Right hindlimb (tissue), 1 donor: ENCODE results near the gene NIPSNAP2.
"Not testable (repeated sequence)": the region's sequence is repeated elsewhere in the genome, so short reads cannot be mapped to it uniquely, and the experiment has no call there.

Experiments used
- DNase-seq: peaks from one replicate; pipeline ENCODE4 v3.0.0-alpha.2; 2018

NIPSNAP2 gene

DNA sequence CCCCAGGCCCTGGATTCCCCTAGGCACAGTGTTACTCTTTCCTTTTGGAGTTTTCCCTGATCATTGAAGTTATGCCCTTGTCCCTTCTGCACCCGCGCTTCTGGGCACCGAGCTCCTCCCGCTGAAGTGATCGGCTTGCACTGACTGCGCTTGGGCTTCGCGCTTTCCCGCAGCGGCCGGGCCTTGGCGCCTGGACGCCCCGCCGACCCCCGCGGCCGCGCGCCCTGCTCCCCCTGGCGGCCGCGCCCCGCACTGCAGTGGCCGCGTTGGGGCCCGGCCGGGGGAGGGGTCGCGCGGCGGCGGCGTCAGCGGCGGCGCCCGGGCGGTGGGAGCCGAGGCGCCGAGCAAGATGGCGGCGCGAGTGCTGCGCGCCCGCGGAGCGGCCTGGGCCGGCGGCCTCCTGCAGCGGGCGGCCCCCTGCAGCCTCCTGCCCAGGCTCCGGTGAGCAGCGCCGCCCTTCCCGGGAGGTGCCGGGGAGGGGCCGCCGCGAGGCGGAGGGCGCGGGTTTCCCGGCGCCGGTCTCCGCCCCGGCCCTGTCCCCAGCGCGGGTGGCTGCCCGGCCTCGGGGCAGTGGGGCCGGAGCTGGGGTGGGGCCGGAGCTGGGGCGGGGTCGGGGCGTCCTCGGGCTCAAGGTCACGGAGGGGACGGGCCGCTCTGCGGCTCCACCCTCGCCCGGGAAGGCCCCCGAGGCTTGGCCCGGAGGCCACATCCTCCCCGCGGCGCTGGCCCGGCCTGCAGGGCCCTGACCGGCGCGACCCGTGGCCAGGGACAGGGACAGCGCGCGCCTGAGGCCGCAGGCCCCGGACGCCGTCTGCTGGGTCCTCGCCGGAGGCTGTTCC, at the start of gene NIPSNAP2:
NIPSNAP2 (plus strand) TSS at position 325 of the 839 bp plus-strand sequence; CDS start at position 350, 25 bp downstream.
- peak; percentile 80 for DNase-seq

DNA sequence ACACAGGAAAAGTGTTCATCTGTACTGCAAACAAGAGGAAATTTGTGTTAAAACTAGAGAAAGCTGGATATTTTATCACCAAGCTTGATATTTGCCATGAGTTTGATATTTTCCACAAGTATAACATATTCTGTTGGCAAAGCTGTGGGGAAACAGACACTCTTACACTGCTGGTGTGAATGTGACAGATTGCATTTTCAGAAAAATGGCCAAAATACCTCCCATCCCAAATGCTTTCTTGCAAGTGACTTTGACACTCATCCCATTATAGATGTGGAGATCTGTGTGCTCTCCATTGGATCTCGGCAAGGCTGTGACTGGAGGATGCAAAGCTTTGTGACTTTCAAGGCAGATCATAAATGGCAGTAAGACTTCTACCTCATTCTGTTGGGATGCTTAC, 46.6 kb upstream of the NIPSNAP2 start:
- no peak for DNase-seq

DNA sequence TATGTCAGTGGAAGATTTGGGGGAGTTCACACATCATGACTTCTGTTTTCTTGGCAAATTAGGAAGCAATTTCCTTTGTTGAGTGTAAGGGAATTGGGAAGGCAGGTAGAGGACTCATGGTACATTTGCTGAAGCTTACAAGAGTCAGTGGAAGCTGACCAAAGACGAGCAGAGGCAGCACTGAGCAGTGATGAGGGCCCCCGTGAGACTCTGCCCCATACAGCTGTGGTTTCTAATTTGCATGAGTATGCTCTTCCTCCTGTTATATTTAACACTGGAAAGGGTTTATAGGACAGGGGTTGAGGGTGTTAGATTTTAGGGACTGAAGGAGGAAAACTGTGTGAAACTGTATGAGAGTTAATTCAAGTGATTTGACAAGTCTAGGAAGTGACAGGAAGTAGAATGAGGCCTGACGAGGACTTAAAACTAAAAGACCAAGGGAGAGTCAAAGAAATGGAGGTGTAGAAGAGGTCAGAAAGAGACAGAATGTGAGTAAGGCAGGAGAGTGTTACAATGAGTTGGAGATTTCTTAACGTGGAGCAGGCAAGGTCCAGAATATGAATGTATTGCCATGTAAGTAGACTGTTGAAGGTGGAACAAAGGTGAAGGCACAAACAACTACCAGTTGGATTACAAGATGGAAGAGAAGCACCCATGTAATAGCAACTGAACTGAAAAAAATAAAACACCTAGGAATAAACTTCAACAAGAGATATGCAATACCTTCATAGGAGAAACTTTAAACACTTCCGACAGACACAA, 36.2 kb upstream of the NIPSNAP2 start:
- no peak for DNase-seq

DNA sequence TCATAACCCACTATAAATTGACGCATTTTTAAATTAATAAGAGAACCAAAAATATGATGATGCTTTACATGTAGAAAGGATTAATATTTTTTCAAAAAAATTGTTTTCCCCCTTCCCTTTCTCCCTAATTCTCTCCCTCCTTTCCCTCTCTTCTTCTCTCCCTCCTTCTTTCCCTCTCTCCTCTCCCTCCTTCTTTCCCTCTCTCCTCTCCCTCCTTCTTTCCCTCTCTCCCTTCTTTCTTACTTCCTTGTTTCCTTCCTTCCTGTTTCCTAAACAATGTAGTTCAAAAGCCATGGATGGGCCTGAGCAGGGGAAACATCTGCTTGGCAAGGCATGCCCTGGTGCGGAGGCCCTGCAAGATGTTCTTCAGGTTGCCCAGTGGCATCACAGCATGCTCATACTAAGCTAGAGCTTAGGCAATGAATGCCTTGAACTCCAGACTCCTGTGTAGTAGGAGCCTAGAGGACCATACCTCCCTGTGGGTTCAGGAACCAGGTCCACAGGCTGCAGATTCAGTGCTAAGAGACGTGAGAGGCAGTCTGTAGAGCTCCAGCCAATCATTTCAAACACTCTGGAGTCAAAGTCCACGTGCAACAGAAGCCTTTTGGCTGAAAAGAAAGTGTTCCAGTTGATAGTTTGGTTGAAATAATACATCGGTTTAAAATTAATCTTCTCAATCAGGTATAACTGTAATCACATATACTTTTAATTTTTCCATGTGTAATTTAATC, 32.8 kb upstream of the NIPSNAP2 start:
- no peak for DNase-seq

DNA sequence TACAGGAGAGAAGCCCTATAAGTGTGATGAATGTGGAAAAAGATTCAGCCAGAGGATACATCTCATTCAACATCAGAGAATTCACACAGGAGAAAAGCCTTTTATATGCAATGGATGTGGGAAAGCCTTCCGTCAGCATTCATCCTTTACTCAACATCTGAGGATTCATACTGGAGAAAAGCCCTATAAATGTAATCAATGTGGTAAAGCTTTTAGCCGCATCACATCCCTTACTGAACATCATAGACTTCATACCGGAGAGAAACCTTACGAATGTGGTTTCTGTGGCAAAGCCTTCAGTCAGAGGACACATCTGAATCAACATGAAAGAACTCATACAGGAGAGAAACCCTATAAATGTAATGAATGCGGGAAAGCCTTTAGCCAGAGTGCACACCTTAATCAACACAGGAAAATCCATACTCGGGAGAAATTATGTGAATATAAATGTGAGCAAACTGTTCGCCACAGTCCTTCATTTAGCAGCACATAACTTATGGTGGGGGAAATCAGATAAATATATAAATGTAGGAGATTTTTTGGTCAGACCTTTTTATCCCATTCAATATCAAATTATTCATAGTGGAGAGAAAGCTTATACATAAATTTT, 24.8 kb upstream of the NIPSNAP2 start:
- no peak for DNase-seq

DNA sequence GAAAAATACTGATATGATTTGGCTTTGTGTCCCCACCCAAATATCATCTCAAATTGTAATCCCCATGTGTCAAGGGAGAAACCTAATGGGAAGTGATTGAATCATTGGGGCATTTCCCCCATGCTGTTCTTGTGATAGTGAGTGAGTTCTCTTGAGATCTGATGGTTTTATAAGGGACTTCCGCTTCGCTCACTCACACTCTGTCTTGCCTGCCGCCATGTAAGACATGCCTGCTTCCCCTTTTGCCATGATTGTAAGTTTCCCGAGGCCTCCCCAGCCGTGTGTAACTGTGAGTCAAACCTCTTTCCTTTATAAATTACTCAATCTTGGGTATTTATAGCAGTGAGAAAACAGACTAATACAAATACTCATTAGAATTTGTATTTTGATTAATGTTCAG, 17.8 kb upstream of the NIPSNAP2 start:
- no peak for DNase-seq

DNA sequence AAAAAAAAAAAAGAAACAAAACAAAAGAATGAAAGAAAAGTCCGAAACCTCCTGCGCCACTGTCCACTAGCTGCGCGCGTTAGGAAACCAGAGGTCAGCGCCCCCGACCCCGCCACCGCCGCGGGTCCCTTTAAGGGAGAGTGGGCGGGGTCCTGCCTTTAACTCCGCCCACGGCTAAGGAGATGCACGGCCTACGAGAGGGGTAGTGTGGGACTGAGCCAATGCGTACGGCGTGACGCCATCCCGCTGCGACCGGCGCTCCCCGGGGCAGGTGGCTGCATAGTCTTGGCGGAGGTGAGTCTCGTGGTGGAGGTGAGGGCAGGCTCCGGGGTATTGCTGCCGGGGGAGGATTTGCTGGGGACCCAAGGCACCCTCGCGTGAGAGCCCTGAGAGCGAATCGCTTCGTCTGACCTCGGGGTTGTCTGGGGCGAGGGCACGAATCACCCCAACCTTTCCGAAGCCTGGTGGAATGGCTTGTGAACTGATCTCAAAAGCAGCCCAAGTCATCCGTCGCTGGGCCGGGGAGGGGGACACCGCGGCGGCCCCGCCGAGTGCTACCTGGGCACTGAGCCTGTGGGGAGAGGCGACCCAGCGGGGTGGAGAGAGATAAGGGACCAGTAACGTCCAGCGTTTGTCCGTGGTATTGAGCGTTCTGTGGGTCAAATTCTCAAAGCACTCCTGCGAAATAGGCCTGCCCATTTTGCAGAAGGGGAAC, 12.6 kb upstream of the NIPSNAP2 start, which contains the start of gene MRPS17:
MRPS17 (plus strand) TSS at position 241 of the 715 bp plus-strand sequence. CDS start 1,319 bp downstream, outside the sequence.
- peak; percentile 93 for DNase-seq

DNA sequence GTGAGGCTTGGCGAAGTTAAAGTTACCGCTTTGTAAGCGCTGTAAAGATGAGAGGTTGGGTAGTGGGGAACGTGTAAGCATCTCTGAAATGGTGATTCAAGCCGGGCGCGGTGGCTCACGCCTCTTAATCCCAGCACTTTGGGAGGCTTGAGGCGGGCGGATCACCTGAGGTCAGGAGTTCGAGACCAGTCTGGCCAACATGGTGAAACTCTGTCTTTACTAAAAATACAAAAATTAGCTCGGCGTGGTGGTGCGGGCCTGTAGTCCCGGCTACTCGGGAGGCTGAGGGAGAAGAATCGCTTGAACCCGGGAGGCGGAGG, 12.1 kb upstream of the NIPSNAP2 start:
- not testable (repeated sequence) for DNase-seq

DNA sequence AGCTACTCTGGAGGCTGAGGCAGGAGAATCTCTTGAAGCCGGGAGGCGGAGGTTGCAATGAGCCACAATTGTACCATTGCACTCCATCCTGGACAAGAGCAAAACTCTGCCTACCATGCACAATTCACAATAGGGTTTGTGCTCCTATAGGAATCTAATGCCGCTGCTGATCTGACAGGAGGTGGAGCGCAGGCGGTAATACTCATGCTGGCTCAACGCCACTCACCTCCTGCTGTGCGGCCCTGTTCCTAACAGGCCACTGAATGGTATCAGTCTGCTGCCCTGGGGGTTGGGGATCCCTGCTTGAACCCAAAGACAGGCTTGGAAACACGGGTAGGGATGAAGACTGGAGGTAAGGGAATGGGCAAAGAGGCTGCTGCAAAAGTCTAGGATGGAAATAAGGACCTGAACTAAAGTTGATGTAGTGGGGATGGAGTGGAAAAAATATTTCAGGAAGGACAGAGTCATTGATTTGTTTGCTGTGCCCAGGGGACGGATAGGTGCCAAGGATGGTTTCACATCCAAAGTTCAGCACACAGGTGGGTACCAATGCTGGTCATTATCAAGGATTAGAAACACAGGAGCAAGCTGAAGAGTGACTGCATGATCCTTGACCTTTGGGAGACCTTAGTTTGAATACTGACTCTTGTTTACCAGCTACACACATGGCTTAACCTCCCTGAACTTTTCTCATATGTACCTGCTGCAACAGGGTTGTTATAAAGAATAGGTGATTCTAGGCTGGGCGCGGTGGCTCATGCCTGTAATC, 10.5 kb upstream of the NIPSNAP2 start:
- no peak for DNase-seq

DNA sequence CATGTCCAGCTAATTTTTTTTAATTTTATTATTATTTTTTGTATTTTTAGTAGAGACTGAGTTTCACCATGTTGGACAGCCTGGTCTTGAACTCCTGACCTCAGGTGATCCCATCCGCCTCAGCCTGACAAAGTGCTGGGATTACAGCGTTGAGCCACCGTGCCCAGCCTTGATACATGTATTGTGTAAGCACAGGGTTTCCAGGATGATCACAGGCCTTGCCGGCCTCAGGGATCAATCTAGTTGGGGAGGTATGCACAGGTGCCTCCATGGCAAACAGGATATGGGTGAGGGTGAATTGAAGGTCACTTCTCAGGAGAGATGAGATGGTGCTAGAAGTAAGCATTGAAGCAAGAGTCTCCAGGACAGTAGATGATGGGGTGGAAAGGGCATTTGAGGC, 7.2 kb upstream of the NIPSNAP2 start:
- no peak for DNase-seq

DNA sequence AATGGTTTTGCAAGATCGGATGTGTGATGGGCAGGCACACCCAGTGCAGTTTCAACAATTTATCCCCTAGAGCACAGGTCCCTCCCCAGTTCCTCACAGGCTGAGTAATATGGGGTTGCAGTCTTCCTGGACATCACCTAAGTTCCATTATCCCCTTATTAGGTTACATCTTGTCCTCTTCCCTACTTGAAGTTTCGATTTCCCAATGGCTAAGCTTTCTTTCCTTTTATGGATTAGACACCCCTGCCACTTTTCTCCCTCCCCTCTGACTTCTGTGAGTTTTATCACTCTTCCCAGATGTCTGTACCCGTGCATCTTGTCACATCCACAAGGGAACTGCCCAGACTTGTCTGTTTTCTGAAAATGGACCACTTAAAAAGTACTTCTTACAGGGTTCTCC, 2.4 kb upstream of the NIPSNAP2 start:
- DNase-seq, result no peak

DNA sequence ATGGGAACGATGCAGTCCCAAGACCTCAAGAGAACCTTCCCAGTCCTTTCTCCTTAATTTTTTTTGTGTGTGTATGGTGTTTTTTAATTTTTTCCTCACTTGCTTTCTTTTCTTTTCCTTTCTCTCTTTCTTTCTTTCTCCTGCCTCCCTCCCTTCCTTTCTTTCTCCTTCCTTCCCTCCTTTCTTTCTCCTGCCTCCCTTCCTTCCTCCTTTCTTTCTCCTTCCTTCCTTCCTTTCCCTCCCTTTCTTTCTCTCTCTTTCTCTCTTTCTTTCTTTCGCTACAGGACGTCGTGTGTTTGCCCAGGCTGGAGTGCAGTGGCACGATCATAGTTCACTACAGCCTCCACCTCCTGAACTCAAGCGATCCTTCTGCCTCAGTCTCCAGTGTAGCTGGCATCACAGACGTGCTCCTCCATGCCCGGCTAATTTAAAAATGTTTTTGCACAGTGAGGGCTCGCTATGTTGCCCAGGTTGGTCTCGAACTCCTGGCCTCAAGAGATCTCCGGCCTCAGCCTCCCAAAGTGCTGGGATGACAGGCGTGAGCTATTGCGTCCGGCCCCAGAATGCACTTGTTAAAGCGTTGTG, 709 bp upstream of the NIPSNAP2 start:
- no peak for DNase-seq

DNA sequence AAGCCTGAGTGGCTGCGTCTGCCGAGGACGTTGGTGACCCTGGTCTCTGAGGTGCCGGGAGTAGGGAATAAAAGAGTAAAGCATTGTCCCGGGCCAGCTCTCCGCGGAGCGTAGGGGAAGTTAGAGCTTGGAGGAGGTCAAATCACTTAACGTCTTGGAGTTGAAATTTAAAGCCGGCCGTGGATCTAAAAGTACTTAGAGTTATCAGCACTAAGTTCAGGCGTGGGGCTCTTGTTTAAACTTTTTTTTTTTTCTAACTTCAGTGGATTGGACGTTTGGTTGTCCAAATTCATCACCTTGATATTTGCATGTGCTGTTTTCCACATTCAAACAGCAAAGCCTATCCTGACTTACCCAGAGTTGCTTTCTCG, 700 bp downstream of the NIPSNAP2 start:
- DNase-seq, result no peak

DNA sequence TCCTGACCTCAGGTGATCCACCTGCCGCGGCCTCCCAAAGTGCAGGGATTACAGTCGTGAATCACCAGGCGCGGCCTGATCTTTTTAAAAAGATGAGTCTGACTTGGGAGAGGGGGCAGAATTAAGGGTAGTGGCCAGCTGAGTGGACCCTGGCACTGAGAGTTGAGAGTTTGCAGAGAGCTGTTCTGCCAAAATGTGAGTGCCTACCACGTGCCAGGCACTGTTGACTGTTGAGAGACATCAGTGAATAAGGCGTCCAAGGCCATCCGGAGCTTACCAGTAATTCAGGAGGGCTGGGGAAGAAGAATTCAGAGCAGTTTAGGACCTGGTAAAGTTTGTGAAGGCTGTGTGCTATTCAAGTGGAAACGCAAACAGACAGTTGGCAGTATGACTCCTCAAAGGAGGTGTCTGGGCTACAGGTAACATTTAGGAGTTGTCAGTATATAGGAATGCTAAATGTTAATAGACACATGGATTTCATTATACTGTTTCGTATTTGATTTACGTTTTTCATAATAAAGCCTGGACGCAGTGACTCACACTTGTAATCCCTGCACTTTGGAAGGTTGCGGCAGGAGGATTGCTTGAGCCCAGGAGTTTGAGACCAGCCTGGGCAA, 1.5 kb downstream of the NIPSNAP2 start:
- DNase-seq, result no peak

DNA sequence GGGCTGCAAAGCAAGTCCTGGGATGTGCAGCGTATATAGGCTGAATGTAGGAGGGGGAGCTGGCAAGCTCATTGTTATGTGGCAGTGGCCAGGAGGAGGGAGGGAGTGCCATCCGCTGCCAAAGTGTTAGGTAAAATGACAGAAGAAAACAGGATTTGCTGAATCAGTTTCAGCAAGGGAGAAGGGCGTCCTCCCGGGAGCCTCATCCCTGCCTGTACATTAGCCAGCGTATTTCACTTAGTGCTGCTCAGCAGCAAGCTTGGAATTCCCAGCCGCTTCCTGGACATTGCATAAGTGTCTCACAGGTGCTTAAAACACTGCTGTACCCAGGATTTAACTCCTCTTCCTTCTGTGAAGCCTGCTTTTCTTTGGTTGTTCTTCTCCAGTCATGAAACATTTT, 2.5 kb downstream of the NIPSNAP2 start:
- no peak for DNase-seq

DNA sequence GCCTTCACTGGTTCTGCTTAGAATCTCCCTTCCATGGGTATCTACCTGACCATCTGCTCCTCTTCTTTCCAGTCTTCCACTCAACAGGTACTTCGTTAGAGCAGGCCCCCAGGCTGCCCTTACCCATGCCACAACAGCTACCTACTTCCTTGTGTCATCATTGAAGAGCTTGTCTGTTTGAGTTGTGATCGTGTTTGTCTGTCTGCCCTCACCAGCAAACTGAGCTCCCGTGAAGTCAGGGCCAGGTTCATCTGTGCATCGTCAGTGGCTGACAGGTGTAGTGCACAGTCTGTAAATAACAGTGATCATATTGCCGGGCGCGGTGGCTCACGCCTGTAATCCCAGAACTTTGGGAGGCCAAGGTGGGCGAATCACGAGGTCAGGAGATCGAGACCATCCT, 5.0 kb downstream of the NIPSNAP2 start:
- DNase-seq, result no peak

DNA sequence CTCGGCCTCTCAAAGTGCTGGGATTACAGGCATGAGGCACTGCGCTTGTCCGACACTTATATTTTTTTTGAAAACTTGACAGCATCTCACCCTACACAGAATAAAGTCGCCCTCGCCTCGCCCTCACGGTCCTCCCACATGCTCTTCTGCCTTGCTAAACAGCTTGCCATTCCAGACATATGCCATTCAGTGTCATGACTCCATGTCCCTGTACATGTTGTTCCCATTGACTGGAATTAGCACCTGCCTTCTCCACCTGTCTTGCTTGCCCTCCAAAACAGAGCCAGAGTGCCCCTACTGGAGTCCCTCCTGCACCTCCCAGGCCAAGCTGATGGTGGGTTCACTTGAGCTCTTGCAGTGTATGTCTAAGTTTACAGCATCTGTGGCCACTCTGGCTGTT, 6.2 kb downstream of the NIPSNAP2 start:
- DNase-seq, result no peak

DNA sequence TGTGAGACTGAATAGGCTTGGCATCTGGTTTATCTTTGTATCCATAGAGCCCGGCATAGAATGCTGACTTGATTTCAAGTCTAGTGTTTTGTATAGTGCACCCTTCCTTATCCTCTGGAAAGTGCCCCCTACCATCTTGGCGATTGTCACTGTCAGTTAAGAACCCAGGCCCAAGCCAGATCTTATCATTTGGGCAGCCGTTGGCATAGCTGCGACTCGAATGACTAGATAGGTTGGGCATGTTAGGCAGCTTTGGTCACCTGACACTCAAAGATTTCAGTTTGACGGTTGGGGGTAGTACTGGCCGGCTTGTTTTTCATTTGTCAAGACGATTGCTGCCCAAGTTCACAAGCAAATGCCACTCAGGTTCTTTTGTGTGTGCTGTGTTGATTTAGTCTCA, 6.6 kb downstream of the NIPSNAP2 start:
- DNase-seq, result no peak

DNA sequence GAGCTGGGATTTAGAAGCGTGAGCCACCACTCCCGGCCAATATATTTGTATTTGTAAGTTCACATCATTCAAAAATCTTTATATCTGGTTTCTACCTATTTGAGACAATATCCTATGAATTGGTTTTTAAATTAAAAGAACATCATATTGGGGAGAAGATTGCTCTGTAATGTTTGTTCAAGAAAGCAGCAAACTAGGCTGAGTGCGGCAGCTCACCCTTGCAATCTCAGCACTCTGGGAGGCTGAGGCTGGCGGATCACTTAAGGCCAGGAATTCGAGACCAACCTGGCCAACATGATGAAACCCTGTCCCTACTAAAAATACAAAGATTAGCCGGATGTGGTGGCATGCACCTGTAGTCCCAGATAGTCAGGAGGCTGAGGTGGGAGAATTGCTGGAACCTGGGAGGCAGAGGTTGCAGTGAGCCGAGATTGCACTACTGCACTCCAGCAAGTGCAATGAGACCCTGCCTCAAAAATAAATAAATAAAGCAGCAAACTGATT, 9.4 kb downstream of the NIPSNAP2 start:
- DNase-seq, result no peak

DNA sequence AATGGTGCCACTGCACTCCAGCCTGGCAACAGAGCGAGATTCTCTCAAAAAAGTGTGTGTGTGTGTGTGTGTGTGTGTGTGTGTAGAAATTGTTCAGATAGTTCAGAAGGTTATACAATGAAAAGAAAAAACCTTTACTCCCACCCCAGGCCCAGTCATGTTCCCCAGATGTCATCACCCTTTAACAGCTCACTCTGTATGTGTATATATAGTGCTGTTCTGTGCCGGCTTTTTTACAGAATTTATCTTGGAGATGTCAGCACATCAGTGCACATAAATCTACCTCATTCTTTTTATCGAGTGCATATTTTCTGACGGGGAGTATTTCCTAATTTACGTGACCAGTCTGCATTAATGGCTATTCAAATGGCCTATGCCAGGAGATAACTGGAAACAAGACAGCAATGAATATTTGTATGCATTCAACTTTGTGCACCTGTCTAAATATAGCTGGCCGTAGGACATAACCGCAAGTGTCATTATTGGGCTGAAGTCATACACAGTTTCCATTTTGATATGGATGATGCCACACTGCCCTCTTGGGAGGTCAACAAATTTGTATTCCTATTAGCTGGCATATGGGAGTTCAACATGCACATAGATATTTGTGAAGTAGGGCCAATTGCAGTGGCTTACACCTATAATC, 11.7 kb downstream of the NIPSNAP2 start:
- no peak for DNase-seq
